Measurements from ENCODE around the gene SEC14L6.

Gene SEC14L6

DNA sequence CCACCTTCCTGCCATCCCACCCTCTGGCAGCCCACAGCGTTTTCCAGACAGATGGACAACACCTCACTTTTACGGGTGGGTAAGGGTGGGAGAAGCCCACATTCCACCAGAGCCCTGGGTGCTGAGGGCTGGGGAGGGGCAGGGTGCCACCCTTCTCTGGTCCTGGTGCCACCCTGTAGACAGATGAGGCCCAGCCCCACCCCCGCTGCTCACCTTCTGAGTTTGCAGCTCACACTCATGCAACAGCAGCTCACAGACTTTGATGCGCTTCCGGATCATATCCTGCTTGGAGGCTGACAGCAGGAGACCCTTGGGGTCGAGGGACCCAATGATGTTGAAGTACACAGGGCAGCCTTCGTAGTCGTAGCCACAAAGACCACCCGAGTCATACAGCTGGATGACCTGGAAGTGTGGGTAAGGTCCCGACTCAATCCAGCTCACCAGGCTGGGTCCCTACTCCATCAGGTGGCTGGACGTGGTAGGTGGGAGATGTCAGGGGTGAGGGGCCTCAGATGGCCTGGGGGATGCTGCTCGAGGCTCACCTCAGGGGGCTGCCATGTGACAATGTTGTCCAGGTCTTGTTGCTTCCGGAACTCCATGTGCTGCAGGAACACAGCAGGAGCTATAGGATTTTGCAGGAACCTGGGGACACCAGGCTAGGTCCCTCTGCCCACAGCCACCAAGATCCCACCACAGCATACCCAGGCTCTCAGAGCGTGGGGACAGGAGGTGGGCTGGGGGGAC is 51.3 kb downstream of the SEC14L6 start:
- DNase-seq (ENCODE audit: low read depth): no peak
- H3K4me3 ChIP-seq (replicated peaks; ENCODE audit: low read depth, low read length): no peak overlapping the region
- TF ChIP-seq, protein P1, sequence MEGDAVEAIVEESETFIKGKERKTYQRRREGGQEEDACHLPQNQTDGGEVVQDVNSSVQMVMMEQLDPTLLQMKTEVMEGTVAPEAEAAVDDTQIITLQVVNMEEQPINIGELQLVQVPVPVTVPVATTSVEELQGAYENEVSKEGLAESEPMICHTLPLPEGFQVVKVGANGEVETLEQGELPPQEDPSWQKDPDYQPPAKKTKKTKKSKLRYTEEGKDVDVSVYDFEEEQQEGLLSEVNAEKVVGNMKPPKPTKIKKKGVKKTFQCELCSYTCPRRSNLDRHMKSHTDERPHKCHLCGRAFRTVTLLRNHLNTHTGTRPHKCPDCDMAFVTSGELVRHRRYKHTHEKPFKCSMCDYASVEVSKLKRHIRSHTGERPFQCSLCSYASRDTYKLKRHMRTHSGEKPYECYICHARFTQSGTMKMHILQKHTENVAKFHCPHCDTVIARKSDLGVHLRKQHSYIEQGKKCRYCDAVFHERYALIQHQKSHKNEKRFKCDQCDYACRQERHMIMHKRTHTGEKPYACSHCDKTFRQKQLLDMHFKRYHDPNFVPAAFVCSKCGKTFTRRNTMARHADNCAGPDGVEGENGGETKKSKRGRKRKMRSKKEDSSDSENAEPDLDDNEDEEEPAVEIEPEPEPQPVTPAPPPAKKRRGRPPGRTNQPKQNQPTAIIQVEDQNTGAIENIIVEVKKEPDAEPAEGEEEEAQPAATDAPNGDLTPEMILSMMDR (IDR thresholded peaks at IDR 0.05; ENCODE audit: low read length, missing control alignments): no peak

DNA sequence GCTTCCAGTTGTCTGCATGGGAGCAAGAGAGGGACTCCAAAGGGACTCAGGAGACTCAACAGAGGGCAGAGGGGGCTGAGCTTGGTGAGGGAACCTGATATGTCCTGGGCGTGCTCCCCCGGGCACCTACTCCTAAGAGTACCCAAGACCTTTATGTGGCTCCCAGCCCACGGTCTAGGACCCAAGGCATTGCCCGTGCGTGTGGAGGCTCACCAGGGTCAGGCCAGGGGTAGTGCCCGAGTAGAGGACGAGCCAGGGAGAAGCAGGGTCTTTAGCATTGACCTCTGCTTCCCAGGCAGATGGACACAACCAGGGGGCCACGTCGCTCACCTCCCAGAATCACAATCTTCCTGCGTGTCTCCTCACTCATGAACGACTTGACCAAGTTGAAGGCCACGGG is 54.4 kb downstream of the SEC14L6 start:
- TF ChIP-seq, protein P1 (IDR thresholded peaks at IDR 0.05; ENCODE audit: low read length, missing control alignments): no peak
- DNase-seq (ENCODE audit: low read depth): no peak
- no peak overlapping the region for H3K4me3 ChIP-seq (replicated peaks; ENCODE audit: low read depth, low read length)

DNA sequence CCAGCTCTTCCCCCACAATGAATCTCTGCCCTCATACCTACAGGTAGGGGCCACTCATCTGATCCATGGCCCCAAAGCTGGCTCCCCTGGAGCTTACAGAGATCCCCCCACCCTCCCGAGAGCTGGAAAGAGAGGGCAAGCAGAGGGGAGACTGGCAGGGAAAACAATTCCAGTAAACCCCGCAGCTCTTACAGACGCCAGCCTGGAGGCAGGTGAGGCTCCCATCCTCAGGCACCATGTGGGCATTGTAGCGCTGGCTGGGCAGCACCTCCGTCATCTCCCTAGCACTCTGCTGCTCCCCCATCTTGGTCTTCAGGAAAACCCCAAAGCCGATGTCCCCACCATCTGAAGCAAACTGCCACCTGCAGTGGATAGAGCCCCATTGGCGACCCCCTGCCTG is 55.2 kb downstream of the SEC14L6 start:
- DNase-seq (ENCODE audit: low read depth): no peak
- no peak overlapping the region for H3K4me3 ChIP-seq (replicated peaks; ENCODE audit: low read depth, low read length)
- TF ChIP-seq, protein P1 (IDR thresholded peaks at IDR 0.05; ENCODE audit: low read length, missing control alignments): no peak

DNA sequence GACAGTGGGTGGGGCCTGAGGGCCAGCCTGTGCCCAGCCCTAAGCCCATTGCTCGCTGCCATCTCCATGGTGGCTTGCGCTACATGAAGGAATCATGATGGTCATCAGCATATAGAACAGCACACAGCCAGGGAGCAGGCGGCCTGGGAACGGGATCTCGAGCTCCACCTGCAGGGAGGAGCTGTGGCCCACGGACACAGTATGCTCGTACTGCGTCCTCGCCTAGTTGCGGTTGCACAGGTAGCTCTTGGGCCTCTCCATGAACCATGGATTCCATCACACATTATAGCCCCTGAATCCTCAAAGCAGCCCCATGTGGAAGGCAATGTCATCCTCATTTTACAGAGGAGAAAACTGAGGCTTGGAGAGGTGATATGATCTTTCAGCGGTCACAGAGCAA is 56.1 kb downstream of the SEC14L6 start:
- TF ChIP-seq, protein P1 (IDR thresholded peaks at IDR 0.05; ENCODE audit: low read length, missing control alignments): no peak
- DNase-seq (ENCODE audit: low read depth): no peak
- H3K4me3 ChIP-seq (replicated peaks; ENCODE audit: low read depth, low read length): no peak overlapping the region

DNA sequence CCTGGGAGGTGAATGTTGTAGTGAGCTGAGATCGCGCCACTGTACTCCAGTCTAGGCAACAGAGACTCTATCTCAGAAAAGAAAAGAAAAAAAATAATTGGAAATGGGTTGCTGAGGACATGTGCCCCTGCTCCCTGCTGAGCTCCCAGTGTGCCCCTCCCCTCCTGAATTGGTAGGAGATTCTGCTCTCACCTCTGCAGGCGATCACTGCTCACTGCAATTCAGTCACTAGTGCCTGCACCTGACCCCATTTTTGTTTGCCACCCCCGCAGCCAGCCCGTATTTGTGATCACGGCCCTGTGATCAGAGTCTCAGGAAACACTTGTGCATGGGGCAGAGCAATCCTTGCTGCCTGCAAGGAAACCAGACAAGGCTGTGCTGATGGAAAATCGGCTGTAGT is 58.4 kb downstream of the SEC14L6 start:
- TF ChIP-seq, protein P1 (IDR thresholded peaks at IDR 0.05; ENCODE audit: low read length, missing control alignments): no peak
- no peak overlapping the region for H3K4me3 ChIP-seq (replicated peaks; ENCODE audit: low read depth, low read length)
- no peak for DNase-seq (ENCODE audit: low read depth)

DNA sequence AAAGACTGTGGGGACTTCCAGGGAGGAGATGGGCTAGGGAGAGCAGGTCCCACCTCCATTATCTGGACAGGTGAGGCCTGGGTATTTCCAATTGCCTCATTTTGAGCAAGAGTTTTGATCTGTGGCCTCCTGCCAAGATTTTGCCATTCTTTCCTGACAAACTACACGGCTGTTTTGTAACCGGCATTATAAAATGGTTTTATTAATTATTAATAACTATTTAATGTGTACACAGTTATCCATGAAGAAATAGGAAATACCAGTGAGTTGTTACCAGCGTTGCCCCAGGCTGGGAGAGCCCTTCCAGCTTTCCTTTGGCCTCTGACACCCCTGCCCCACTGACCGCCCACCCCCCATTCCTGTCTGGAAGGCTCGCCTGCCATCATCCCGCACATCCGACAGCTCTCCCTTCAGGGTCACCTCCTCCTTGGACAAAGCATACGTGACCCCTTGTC is 59.9 kb downstream of the SEC14L6 start:
- TF ChIP-seq, protein P1 (IDR thresholded peaks at IDR 0.05; ENCODE audit: low read length, missing control alignments): no peak
- DNase-seq (ENCODE audit: low read depth): no peak
- H3K4me3 ChIP-seq (replicated peaks; ENCODE audit: low read depth, low read length): no peak overlapping the region

DNA sequence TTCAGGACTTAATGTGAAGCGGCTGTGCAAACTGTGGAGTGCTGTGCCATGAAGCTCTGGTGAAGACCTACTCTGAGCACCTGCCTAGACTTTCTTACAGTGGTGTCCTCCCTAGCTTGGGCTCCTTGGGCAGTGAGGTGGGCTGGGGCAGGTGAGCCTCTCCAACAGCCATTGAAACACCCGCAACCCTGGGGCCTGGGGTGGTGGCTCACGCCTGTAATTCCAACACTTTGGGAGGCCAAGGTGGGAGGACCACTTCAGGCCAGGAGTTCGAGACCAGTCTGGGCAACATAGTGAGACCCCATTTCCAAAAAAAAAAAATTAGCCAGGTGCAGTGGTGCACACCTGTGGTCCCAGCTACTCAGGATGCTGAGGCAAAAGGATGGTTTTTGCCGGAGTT is 60.4 kb downstream of the SEC14L6 start:
- H3K4me3 ChIP-seq (replicated peaks; ENCODE audit: low read depth, low read length): no peak overlapping the region
- TF ChIP-seq, protein P1 (IDR thresholded peaks at IDR 0.05; ENCODE audit: low read length, missing control alignments): no peak
- no peak for DNase-seq (ENCODE audit: low read depth)

Measured in fibroblast of pulmonary artery (primary cell).